ENCODE results near the gene POU2F1.

POU2F1 gene

GRCh38 chr1:167375949-167376348, 155.3 kb downstream of the POU2F1 start:
- DNase-seq = no peak

- DNase-seq = no peak
Measured at GRCh38 chr1:167387251-167387910, 166.7 kb downstream of the POU2F1 start.

- DNase-seq = no peak
Measured at GRCh38 chr1:167388976-167389375, 168.3 kb downstream of the POU2F1 start.

GRCh38 chr1:167392200-167392696, 171.6 kb downstream of the POU2F1 start:
- no peak for DNase-seq

- no peak for DNase-seq
Measured at GRCh38 chr1:167400359-167400953, 179.8 kb downstream of the POU2F1 start.

GRCh38 chr1:167401260-167401873, 180.7 kb downstream of the POU2F1 start:
- peak; percentile 40 for DNase-seq

GRCh38 chr1:167404161-167404888, 183.6 kb downstream of the POU2F1 start:
- DNase-seq = no peak

GRCh38 chr1:167404908-167405307, 184.2 kb downstream of the POU2F1 start:
- DNase-seq = no peak

GRCh38 chr1:167408355-167408754, 187.7 kb downstream of the POU2F1 start:
- no peak for DNase-seq

- DNase-seq = no peak
Measured at GRCh38 chr1:167409183-167409582, 188.5 kb downstream of the POU2F1 start.

- no peak for DNase-seq
Measured at GRCh38 chr1:167412072-167412471, 191.4 kb downstream of the POU2F1 start.

- DNase-seq = no peak
Measured at GRCh38 chr1:167412920-167413319, 192.2 kb downstream of the POU2F1 start.

GRCh38 chr1:167413328-167413727, 192.6 kb downstream of the POU2F1 start:
- no peak for DNase-seq

- DNase-seq = no peak
Measured at GRCh38 chr1:167416506-167416905, 195.8 kb downstream of the POU2F1 start.

- DNase-seq = no peak
Measured at GRCh38 chr1:167418391-167418790, 197.7 kb downstream of the POU2F1 start.

GRCh38 chr1:167419245-167419644, 198.6 kb downstream of the POU2F1 start:
- DNase-seq = no peak

- no peak for DNase-seq
Measured at GRCh38 chr1:167420510-167420909, 199.8 kb downstream of the POU2F1 start.

GRCh38 chr1:167423684-167424619, 203.3 kb downstream of the POU2F1 start:
- no peak for DNase-seq

- DNase-seq = no peak
Measured at GRCh38 chr1:167425482-167425881, 204.8 kb downstream of the POU2F1 start.

- no peak for DNase-seq
Measured at GRCh38 chr1:167426716-167427115, 206.0 kb downstream of the POU2F1 start.

- no peak for DNase-seq
Measured at GRCh38 chr1:167427848-167428247, 207.2 kb downstream of the POU2F1 start.

- no peak for DNase-seq
Measured at GRCh38 chr1:167428395-167428794, 207.7 kb downstream of the POU2F1 start.
